SK-N-MC (cell line): ENCODE measurements around the gene PCDHB1.
"Not testable (repeated sequence)": the region's sequence is repeated elsewhere in the genome, so short reads cannot be mapped to it uniquely, and the experiment has no call there.

ENCODE experiments used
- DNase-seq: peaks from one replicate; pipeline ENCODE4 v3.0.0-alpha.2; 2011; ENCODE audit warnings: low read depth, low spot score
- H3K27ac ChIP-seq: fragments of 200-600 bp; sonication (generic); 2 replicates; pipeline ENCODE4 v1.5.1; 2016; ENCODE audit warnings: mixed run types
- H3K36me3 ChIP-seq: fragments of 200-600 bp; sonication (generic); 2 replicates; pipeline ENCODE4 v1.6.1; 2017; ENCODE audit warnings: antibody characterized with exemption, low read length, mixed read lengths; ENCODE audit not compliant: insufficient read depth
- H3K4me3 ChIP-seq: fragments of 200-600 bp; sonication (generic); 2 replicates; pipeline ENCODE4 v1.5.1; 2016
- H3K9ac ChIP-seq: fragments of 200-600 bp; sonication (generic); 2 replicates; pipeline ENCODE4 v1.8.0; 2017; ENCODE audit warnings: mixed run types, mixed read lengths; ENCODE audit not compliant: insufficient read length
- H3K9me3 ChIP-seq: fragments of 200-600 bp; sonication (generic); 2 replicates; pipeline ENCODE4 v1.6.1; 2017; ENCODE audit warnings: low read depth, mild to moderate bottlenecking, antibody characterized with exemption, low read length, moderate library complexity, mixed read lengths
- EZH2 ChIP-seq: fragments of 200-600 bp; sonication (generic); IDR thresholded peaks from one replicate; pipeline ENCODE4 v1.6.1; 2017; ENCODE audit warnings: antibody characterized with exemption
- FOXP2 ChIP-seq: optimal IDR thresholded peaks from 2 replicates; pipeline ENCODE3; 2011; ENCODE audit warnings: mild to moderate bottlenecking, moderate library complexity; ENCODE audit not compliant: insufficient read depth; ENCODE audit errors: extremely low read length, control extremely low read depth
- POLR2AphosphoS5 ChIP-seq: IDR thresholded peaks from 2 replicates; pipeline ENCODE4 v1.6.1; 2012; ENCODE audit warnings: mild to moderate bottlenecking, low read depth, low read length, borderline replicate concordance

PCDHB1 gene

DNA sequence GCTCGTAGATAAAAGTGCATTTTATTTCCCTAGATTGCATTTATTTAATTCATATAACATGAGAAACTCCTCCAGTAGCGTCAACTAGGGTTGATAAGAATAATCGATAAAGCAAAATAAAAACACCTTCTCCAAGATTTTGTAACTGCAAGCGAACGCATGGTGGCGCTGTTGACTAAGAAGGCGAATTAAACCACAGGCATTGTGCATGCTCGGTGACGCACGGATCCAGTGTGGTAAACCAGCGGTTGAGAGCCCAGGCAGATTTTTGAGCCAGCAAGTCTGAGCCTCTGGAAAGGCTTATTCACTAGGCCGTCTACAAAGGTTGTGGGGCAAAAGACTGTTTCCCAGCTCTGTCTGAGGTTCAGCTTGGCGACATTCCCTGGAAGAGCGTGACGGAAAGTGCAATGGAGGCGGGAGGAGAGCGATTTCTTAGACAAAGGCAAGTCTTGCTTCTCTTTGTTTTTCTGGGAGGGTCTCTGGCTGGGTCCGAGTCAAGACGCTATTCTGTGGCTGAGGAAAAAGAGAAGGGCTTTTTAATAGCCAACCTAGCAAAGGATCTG, 49.1 kb downstream of the PCDHB1 start, which contains the start of gene PCDHB3:
Gene PCDHB3 (plus strand): TSS at position 231 of the 563 bp plus-strand sequence. CDS start 177 bp downstream, at position 408.
- H3K4me3 ChIP-seq: no peak within 1 kb of the TSS
- TF ChIP-seq EZH2 (no peak), POLR2AphosphoS5 (no peak), FOXP2 (no peak)
- DNase-seq: no peak
- H3K9me3 ChIP-seq: peaks cover 4% of the 10 kb centered on the region; the same call in 1 of the 2 replicates
- H3K36me3 ChIP-seq: peaks cover 33% of the 10 kb centered on the region
- no peak within 1 kb of the TSS for H3K27ac ChIP-seq
- H3K9ac ChIP-seq: no peak within 1 kb of the TSS

DNA sequence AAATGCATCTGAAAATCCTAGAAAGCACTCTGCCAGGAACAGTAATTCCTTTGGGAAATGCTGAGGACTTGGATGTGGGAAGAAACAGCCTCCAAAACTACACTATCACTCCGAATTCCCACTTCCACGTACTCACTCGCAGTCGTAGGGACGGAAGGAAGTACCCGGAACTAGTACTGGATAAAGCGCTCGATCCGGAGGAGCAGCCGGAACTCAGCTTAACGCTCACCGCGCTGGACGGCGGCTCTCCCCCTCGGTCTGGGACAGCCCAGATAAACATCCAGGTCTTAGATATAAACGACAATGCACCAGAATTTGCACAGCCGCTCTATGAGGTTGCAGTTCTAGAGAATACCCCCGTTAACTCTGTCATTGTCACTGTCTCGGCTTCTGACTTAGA, 49.9 kb downstream of the PCDHB1 start:
- TF ChIP-seq EZH2: no peak
- no peak for TF ChIP-seq POLR2AphosphoS5
- no peak for TF ChIP-seq FOXP2
- H3K27ac ChIP-seq: no peak overlapping the region
- H3K9ac ChIP-seq: no peak overlapping the region
- H3K9me3 ChIP-seq: peaks cover 4% of the 10 kb centered on the region; the same call in 1 of the 2 replicates
- H3K36me3 ChIP-seq: peaks cover 29% of the 10 kb centered on the region
- no peak overlapping the region for H3K4me3 ChIP-seq
- DNase-seq: no peak

DNA sequence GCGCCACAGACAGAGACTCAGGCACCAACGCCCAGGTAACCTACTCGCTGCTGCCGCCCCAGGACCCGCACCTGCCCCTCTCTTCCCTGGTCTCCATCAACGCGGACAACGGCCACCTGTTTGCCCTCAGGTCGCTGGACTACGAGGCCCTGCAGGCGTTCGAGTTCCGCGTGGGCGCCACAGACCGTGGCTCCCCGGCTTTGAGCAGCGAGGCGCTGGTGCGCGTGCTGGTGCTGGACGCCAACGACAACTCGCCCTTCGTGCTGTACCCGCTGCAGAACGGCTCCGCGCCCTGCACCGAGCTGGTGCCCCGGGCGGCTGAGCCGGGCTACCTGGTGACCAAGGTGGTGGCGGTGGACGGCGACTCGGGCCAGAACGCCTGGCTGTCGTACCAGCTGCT, 50.9 kb downstream of the PCDHB1 start:
- H3K9me3 ChIP-seq, DNase-seq, H3K4me3 ChIP-seq, H3K27ac ChIP-seq, H3K9ac ChIP-seq: not testable (repeated sequence)
- peaks cover 29% of the 10 kb centered on the region for H3K36me3 ChIP-seq

DNA sequence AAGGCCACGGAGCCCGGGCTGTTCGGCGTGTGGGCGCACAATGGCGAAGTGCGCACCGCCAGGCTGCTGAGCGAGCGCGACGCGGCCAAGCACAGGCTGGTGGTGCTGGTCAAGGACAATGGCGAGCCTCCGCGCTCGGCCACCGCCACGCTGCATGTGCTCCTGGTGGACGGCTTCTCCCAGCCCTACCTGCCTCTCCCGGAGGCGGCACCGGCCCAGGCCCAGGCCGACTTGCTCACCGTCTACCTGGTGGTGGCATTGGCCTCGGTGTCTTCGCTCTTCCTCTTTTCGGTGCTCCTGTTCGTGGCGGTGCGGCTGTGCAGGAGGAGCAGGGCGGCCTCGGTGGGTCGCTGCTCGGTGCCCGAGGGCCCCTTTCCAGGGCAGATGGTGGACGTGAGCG, 51.3 kb downstream of the PCDHB1 start:
- not testable (repeated sequence) for H3K9ac ChIP-seq, H3K9me3 ChIP-seq, H3K4me3 ChIP-seq, DNase-seq, H3K27ac ChIP-seq
- H3K36me3 ChIP-seq: peaks cover 29% of the 10 kb centered on the region

- no peak for TF ChIP-seq FOXP2
- TF ChIP-seq EZH2: no peak
- no peak for TF ChIP-seq POLR2AphosphoS5
- no peak overlapping the region for H3K9ac ChIP-seq
- no peak for DNase-seq
- no peak overlapping the region for H3K27ac ChIP-seq
- H3K4me3 ChIP-seq: no peak overlapping the region
- no peaks in the 10 kb centered on the region for H3K9me3 ChIP-seq
- peaks cover 13% of the 10 kb centered on the region; the same call in 1 of the 2 replicates for H3K36me3 ChIP-seq
Measured at GRCh38 chr5:141105350-141105749, 54.2 kb downstream of the PCDHB1 start.
